H54 (cell line): ENCODE data around the gene IZUMO4.
A peak's percentile ranks its signal among the peaks of the same experiment; 100 is the strongest.
"Not testable (repeated sequence)": the region's sequence is repeated elsewhere in the genome, so short reads cannot be mapped to it uniquely, and the experiment has no call there.

Source experiments
- DNase-seq: peaks from one replicate; pipeline ENCODE4 v3.0.0; 2011; ENCODE audit warnings: low spot score, mixed read lengths; ENCODE audit not compliant: insufficient read length
- FAIRE-seq: peaks from 3 replicates; lab custom pipeline; 2011; peaks lifted over from hg19 to GRCh38; lab: Jason Lieb, UNC
- POLR2A ChIP-seq: IDR thresholded peaks from 2 replicates; pipeline ENCODE4 v1.6.1; 2011; ENCODE audit warnings: low read depth, mild to moderate bottlenecking, low read length

The IZUMO4 gene

GRCh38 chr19:2083174-2083854 is 13.4 kb upstream of the IZUMO4 start:
- TF ChIP-seq POLR2A = no peak
- DNase-seq (no peak), FAIRE-seq (no peak)

GRCh38 chr19:2084993-2085720 is 11.6 kb upstream of the IZUMO4 start:
- FAIRE-seq = no peak
- no peak for TF ChIP-seq POLR2A
- no peak for DNase-seq

DNA sequence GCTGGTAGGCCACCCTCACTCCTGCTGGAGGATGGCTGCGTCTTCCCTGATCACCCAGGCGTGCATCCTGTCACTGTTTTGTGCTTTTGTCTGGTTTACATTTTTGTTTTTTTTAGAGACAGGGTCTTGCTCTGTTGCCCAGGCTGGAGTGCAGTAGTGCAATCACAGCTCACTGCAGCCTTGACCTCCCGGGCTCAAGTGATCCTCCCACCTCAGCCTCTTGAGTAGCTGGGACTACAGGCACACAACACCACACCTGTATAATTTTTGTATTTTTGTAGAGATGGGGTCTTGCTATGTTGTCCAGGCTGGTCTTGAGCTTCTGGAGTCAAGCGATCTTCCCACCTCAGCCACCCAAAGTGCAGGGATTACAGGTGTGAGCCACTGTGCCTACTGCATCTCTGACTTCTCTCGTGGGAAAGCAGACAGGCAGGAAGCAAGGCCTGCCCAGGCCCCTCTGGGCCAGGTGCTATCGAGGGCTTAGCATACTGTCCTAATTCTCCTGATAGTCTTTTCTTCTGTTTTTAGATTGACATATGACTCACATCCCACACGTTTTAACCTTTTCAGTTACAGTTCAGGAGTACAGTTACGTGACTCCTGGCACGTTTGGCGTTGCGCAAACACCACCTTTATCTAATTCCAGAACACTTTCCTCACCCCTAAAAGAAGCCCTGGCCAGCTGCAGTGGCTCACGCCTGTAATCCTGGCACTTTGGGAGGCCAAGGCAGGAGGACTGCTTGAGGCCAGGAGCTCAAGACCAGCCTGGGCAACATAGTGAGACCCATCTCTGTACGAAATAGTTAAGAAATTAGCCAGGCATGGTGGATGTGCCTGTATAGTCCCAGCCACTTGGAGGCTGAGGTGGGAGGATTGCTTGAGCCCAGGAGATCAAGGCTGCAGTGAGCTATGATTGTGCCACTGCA is 9.8 kb upstream of the IZUMO4 start:
- not testable (repeated sequence) for FAIRE-seq, DNase-seq

DNA sequence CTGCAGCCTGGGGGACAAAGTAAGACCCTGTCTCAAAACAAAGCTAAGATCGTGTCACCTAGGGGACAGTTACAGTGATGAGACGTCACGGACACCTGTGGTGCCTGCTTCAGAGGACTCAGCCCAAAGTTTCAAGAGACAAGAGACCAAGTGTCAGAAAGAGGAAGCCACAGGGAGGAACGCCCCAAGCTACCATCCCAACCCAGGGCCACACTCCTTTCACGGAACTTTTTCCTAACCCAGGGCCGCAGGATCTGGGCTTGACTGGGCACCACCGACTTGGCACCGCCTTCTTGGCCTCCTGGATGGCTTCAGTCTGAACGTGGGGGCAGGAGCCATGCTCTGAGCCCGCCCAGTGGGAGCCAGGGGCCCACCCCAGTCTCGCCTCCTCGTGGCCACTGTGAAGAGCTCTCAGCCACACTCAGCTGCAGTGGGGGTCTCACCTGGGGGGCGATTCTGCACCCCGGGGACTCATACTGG is 9.1 kb upstream of the IZUMO4 start:
- TF ChIP-seq POLR2A = no peak
- FAIRE-seq (no peak), DNase-seq (no peak)

DNA sequence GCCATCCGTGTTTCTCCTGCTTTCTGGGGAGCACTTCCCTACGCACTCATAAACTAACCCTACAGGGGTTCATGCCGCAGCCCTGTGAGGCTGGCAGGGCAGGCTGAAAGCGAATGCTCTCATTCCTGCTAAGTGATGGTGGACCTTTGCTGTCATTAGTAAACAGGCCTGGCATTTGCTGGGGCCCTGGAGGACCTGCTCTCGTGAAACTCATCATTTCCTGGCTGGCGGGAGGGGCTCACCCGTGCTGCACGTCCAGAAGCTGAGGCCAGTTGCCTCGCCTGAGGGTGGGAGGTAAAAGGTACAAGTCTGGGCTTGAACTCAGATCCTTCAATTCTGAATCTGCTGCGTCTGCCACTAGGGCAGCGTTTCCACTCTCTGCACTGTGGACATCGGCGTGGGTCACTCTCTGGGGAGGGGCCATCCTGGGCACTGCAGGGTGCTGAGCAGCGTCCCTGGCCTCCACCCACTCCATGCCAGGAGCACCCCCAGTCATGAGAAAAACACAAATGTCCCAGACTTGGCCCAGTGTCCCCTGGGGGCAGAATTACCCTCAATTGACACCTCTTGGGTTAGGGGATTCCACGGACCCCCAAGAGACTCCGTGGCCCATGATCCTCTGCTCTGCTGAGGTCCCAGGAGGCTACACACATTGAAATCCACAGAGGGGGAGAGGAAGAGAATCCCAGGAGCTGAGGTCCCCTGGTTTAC is 7.6 kb upstream of the IZUMO4 start:
- no peak for DNase-seq
- FAIRE-seq = no peak
- TF ChIP-seq POLR2A = no peak

DNA sequence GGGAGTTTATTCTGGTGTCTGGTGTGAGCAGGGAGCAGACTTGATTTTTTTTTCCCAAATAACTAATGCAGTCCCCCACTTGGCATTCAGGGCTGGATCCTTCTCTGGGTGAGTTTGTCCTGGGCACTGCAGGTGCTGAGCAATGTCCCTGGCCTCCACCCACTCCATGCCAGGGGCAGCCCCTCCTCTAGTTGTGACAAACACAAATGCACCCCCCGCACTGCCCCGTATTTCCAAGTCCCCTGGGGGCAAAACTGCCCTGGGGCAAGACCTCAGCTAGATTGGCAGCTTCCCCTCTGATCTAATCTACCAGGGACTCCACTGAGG is 7.0 kb upstream of the IZUMO4 start:
- TF ChIP-seq POLR2A = no peak
- FAIRE-seq = no peak
- DNase-seq = no peak

- DNase-seq, FAIRE-seq: not testable (repeated sequence)
Observed at GRCh38 chr19:2091926-2092525, 4.7 kb upstream of the IZUMO4 start.

GRCh38 chr19:2096034-2096479 is 658 bp upstream of the IZUMO4 start, which contains the start of gene MOB3A:
TSS of gene MOB3A (minus strand) at chr19:2096326. CDS start at chr19:2078560, 17,766 bp downstream.
- DNase-seq (peak; percentile 82), FAIRE-seq (no peak)
- peak; percentile 59 for TF ChIP-seq POLR2A

DNA sequence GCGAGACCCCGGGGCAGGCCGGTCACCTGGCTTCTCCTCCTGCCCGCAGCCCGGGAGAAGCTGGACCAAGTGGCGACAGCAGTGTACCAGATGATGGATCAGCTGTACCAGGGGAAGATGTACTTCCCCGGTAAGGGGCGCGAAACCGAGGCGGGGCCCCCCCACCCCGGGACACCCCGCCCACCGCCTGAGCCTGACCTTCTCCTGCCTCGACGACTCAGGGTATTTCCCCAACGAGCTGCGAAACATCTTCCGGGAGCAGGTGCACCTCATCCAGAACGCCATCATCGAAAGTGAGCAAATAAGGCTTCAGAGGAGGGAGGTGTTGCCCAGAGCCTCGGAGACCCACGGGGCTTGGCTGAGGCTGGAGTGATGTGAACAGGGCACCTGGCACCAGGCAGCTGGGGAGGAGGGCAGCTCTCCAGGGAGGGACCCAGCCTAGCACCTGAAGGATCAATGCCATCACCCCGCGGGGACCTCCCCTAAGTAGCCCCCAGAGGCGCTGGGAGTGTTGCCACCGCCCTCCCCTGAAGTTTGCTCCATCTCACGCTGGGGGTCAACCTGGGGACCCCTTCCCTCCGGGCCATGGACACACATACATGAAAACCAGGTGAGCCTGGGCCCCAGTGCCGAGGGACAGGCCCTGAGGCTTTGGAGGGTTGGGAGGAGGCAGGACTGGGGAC is 629 bp downstream of the IZUMO4 start:
- FAIRE-seq (no peak), DNase-seq (no peak)
- no peak for TF ChIP-seq POLR2A

- no peak for TF ChIP-seq POLR2A
- FAIRE-seq = no peak
- no peak for DNase-seq
Observed at GRCh38 chr19:2097886-2098327, 1.2 kb downstream of the IZUMO4 start.

DNA sequence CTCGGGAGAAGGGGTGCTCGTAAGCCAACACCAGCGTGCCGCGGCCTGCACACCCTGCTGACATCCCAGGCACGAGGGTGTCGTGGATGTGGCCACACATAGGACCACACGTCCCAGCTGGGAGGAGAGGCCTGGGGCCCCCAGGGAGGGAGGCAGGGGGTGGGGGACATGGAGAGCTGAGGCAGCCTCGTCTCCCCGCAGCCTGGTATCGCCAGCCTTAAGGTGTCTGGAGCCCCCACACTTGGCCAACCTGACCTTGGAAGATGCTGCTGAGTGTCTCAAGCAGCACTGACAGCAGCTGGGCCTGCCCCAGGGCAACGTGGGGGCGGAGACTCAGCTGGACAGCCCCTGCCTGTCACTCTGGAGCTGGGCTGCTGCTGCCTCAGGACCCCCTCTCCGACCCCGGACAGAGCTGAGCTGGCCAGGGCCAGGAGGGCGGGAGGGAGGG is 2.4 kb downstream of the IZUMO4 start:
- no peak for DNase-seq

More for the DNA sequence above, 2.4 kb downstream of the IZUMO4 start:
- TF ChIP-seq POLR2A = no peak
- FAIRE-seq = no peak
